Ectodermal cell (in vitro differentiated cells): ENCODE results near the gene CPNE1.

Experiments used
- H3K27ac ChIP-seq: 2 replicates; pipeline ENCODE4 v1.7.0; 2013; ENCODE audit warnings: mild to moderate bottlenecking, low read depth, low read length; ENCODE audit not compliant: insufficient read depth, poor library complexity, severe bottlenecking
- H3K27me3 ChIP-seq: 2 replicates; pipeline ENCODE4 v1.7.0; 2013; ENCODE audit warnings: mild to moderate bottlenecking, low read length; ENCODE audit not compliant: insufficient read depth, control insufficient read depth, poor library complexity, severe bottlenecking
- H3K36me3 ChIP-seq: one replicate; pipeline ENCODE4 v1.7.0; 2013; ENCODE audit warnings: low read length; ENCODE audit not compliant: control insufficient read depth, insufficient read depth
- H3K4me1 ChIP-seq: one replicate; pipeline ENCODE4 v1.7.0; 2013; ENCODE audit warnings: low read length; ENCODE audit not compliant: control insufficient read depth, insufficient read depth
- H3K4me3 ChIP-seq: 2 replicates; pipeline ENCODE4 v1.7.0; 2013; ENCODE audit warnings: low read depth, low read length, control low read depth; ENCODE audit not compliant: insufficient read depth
- H3K9me3 ChIP-seq: 2 replicates; pipeline ENCODE4 v1.7.0; 2013; ENCODE audit warnings: mild to moderate bottlenecking, low read length, moderate library complexity; ENCODE audit not compliant: control insufficient read depth
- WGBS, 2 experiments: methylation state at CpG; one replicate each; pipeline ENCODE4 v1.1.7; 2013; ENCODE audit warnings: missing lambda C conversion rate in 2 of 2; 5-methylcytosine and 5-hydroxymethylcytosine counted together

The CPNE1 gene

DNA sequence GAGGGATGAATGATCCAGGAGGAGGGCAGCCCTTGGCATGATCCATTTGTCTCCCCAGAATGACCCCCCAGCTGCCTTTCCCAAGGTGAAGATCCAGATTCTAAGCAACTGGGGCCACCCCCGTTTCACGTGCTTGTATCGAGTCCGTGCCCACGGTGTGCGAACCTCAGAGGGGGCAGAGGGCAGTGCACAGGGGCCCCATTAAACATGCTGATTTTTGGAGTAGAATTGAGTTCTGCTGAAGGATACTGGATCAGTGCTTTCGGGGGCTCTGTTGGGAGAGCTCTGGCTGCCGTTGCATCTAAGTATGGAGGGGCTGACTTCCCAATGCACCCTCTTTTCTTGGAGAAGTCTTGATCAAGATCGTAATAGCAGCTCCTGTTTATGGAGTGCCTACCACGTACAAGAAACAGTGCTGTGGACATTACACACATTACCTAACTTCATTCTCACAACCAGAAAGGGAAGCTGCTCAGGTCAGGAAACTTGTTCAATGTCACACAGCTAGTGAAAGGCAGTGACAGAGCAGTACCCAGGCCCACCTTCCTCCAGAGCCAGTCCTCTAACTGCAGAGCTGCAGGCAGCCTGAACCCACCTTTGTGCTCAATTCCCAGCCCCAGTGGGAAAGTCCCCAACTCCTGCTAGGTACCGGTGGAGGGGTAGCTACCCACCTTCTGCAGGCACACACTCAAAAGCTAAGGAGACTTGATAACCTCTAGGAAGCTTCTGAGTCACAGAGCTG is 43.7 kb downstream of the CPNE1 start:
- H3K9me3 ChIP-seq, result no peaks in the 10 kb centered on the region
- peaks cover 24% of the 10 kb centered on the region for H3K27me3 ChIP-seq
- H3K36me3 ChIP-seq, result peaks cover 10% of the 10 kb centered on the region
- H3K27ac ChIP-seq, result no peak overlapping the region
- H3K4me1 ChIP-seq, result peaks cover 12% of the 10 kb centered on the region
- 95 to 97% methylated on average over 11 of the region's 11 CpGs for WGBS, 2 experiments
- H3K4me3 ChIP-seq, result no peak overlapping the region

GRCh38 chr20:35619196-35620095 is 45.3 kb downstream of the CPNE1 start:
- Histone ChIP-seq H3K27ac (peak overlapping the region; percentile 40), H3K4me3 (peak overlapping the region; percentile 41), H3K4me1 (peaks cover 12% of the 10 kb centered on the region), H3K27me3 (peaks cover 30% of the 10 kb centered on the region), H3K36me3 (no peaks in the 10 kb centered on the region), H3K9me3 (no peaks in the 10 kb centered on the region)
- WGBS, 2 experiments, result 5 to 6% methylated on average over 49 of the region's 49 CpGs

DNA sequence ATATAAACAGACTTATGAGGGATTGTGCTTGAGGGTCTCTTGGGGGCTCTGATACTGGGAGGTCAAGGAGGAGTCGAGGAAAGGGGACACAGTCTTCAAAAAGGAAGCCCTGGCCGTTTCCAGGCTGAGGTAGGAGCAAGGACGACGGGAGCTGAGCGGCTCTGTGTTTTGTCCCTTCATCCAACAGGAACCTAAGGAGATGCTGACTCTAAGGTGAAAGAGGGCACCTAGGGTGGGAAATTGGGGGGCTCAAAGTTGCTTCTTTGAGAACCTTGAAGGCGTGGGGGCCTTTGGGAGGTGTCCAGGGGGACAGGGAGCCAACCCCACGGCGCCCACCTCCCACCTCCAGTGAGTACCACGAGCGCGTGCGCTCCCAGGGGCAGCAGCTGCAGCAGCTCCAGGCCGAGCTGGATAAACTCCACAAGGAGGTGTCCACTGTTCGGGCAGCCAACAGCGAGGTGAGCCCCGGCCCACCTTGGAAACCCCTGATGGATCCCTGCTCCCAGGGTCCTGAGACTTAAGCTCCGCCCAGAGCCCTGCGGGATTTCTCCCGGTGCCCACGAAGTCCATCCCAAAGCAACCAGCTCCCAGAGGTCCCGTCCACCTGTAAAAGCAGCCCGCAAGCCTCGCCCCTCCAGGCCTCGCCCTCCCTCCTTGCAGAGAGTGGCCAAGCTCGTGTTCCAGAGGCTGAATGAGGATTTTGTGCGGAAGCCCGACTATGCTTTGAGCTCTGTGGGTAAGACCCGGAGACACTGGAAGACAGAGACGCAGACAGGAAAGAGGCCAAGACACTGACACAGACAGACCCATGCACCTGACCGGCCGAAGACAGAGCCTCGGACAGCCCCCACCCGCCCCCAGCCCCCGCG is 46.2 kb downstream of the CPNE1 start:
- H3K27ac ChIP-seq, result no peak overlapping the region
- H3K36me3 ChIP-seq, result no peaks in the 10 kb centered on the region
- H3K27me3 ChIP-seq, result peaks cover 30% of the 10 kb centered on the region
- H3K9me3 ChIP-seq, result no peaks in the 10 kb centered on the region
- 25% methylated on average over 35 of the region's 35 CpGs for WGBS, 2 experiments
- H3K4me3 ChIP-seq, result peak overlapping the region; percentile 41
- peaks cover 12% of the 10 kb centered on the region for H3K4me1 ChIP-seq

GRCh38 chr20:35617397-35618262 is 47.1 kb downstream of the CPNE1 start:
- Histone ChIP-seq H3K36me3 (no peaks in the 10 kb centered on the region), H3K27me3 (peaks cover 30% of the 10 kb centered on the region), H3K4me1 (peaks cover 12% of the 10 kb centered on the region), H3K9me3 (no peaks in the 10 kb centered on the region), H3K4me3 (peak overlapping the region; percentile 24), H3K27ac (no peak overlapping the region)
- WGBS, 2 experiments, result 19 to 22% methylated on average over 22 of the region's 22 CpGs

GRCh38 chr20:35616465-35617396 is 48.0 kb downstream of the CPNE1 start:
- Histone ChIP-seq H3K27me3 (peaks cover 30% of the 10 kb centered on the region), H3K27ac (no peak overlapping the region), H3K4me3 (peak overlapping the region; percentile 24), H3K9me3 (no peaks in the 10 kb centered on the region), H3K4me1 (peaks cover 12% of the 10 kb centered on the region), H3K36me3 (no peaks in the 10 kb centered on the region)
- WGBS, 2 experiments, result 13 to 15% methylated on average over 57 of the region's 57 CpGs

- H3K27ac ChIP-seq, result peak within 1 kb of the TSS; percentile 76
- no peaks in the 10 kb centered on the region for H3K36me3 ChIP-seq
- peak within 1 kb of the TSS; percentile 39 for H3K4me3 ChIP-seq
- 2% methylated on average over 68 of the region's 68 CpGs for WGBS, 2 experiments
- peaks cover 12% of the 10 kb centered on the region for H3K4me1 ChIP-seq
- H3K27me3 ChIP-seq, result peaks cover 30% of the 10 kb centered on the region
- H3K9me3 ChIP-seq, result no peaks in the 10 kb centered on the region
These were observed 48.8 kb downstream of the CPNE1 start, which contains the start of gene SPAG4 for GRCh38 chr20:35615667-35616464. SPAG4 (plus strand) TSS chr20:35615829; CDS start chr20:35616004, 175 bp downstream.

GRCh38 chr20:35611482-35611881 is 53.2 kb downstream of the CPNE1 start:
- 94 to 96% methylated on average over 2 of the region's 2 CpGs for WGBS, 2 experiments
- no peaks in the 10 kb centered on the region for H3K9me3 ChIP-seq
- H3K4me3 ChIP-seq, result no peak overlapping the region
- H3K27me3 ChIP-seq, result peaks cover 7% of the 10 kb centered on the region
- no peaks in the 10 kb centered on the region for H3K4me1 ChIP-seq
- H3K36me3 ChIP-seq, result no peaks in the 10 kb centered on the region
- H3K27ac ChIP-seq, result no peak overlapping the region

DNA sequence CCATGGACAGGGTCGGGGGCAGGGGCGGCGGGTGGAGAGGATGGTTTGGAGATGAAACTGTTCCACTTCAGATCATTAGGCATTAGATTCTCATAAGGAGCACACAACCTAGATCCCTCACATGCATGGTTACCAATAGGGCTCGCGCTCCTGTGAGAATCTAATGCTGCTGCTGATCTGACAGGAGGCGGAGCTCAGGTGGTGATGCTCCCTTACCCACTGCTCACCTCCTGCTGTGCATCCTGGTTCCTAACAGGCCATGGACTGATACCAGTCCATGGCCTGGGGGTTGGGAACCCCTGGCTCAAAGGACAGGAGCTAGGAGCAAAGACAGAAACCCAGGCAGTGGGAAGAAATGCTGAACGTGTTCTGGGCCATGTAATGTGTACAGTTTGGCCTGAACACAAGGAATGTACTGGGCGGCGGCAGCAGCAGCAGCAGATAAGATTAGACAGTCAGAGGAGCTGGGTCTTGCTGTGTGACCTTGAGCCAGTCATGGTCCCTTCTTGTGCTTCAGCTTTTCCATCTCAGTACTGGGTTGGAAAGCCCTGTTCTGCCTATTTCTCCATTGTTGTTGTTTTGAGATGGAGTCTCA is 53.8 kb downstream of the CPNE1 start:
- H3K4me3 ChIP-seq, result no peak overlapping the region
- H3K9me3 ChIP-seq, result no peaks in the 10 kb centered on the region
- H3K27me3 ChIP-seq, result peaks cover 6% of the 10 kb centered on the region
- WGBS, 2 experiments, result 94% methylated on average over 9 of the region's 9 CpGs
- no peaks in the 10 kb centered on the region for H3K4me1 ChIP-seq
- H3K27ac ChIP-seq, result no peak overlapping the region
- H3K36me3 ChIP-seq, result no peaks in the 10 kb centered on the region
